Panc1 (cell line): ENCODE measurements around the gene GRIK3. TPM values are rescaled to one million over a fixed set of nuclear protein-coding genes. Genes with fewer than 3 reads are reported as not detected.

Experiments used
- ATAC-seq: fragments of 200-7000 bp; cut with Tn5 transposase; 2 replicates; pipeline ENCODE4 v1.9.1; 2020; ENCODE audit warnings: mild to moderate bottlenecking, moderate library complexity
- BruUV-seq: library from RNA; stranded (reverse); fragments of 400-500 nt; replicated peaks from 2 replicates; lab custom pipeline; 2021; lab: Mats Ljungman, UMichigan
- CTCF ChIA-PET: fragments of 300-600 bp; sonication (Branson Sonifier 250); formaldehyde crosslinking; loops from one replicate; lab custom pipeline; 2022; ENCODE audit warnings: antibody characterized with exemption; lab: Charles Lee
- POLR2A ChIA-PET: fragments of 300-600 bp; sonication (Branson Sonifier 250); formaldehyde crosslinking; loops from one replicate; lab custom pipeline; 2022; ENCODE audit warnings: antibody characterized with exemption; lab: Charles Lee
- DNase-seq: peaks from one replicate; pipeline ENCODE4 v3.0.0-alpha.2; 2010; ENCODE audit warnings: low read depth, low spot score
- H3K27ac ChIP-seq: 2 replicates; pipeline ENCODE4 v1.5.1; 2011; ENCODE audit warnings: mild to moderate bottlenecking, low read length, inconsistent platforms
- H3K27me3 ChIP-seq: fragments of 200-500 bp; sonication (Bioruptor generic); 2 replicates; pipeline ENCODE4 v1.6.0; 2014; ENCODE audit warnings: low read length, inconsistent platforms; ENCODE audit not compliant: control insufficient read depth, insufficient read depth
- H3K36me3 ChIP-seq: fragments of 200-500 bp; sonication (Bioruptor generic); 2 replicates; pipeline ENCODE4 v1.5.1; 2014; ENCODE audit warnings: inconsistent platforms, mild to moderate bottlenecking, low read length, moderate library complexity; ENCODE audit not compliant: control insufficient read depth, insufficient read depth
- H3K4me1 ChIP-seq: 2 replicates; pipeline ENCODE4 v1.5.1; 2011; ENCODE audit warnings: inconsistent platforms, mild to moderate bottlenecking, low read length, moderate library complexity; ENCODE audit not compliant: control insufficient read depth, insufficient read depth
- H3K4me3 ChIP-seq, 2 experiments: 2 replicates each; pipeline ENCODE4 v1.5.1; 2011 to 2012; ENCODE audit warnings: low read depth in 2 of 2, low read length in 2 of 2, mild to moderate bottlenecking in 2 of 2, inconsistent platforms in 1 of 2, moderate library complexity in 1 of 2
- H3K9me3 ChIP-seq: fragments of 200-500 bp; sonication (Bioruptor generic); 2 replicates; pipeline ENCODE4 v1.5.1; 2014; ENCODE audit warnings: low read depth, mild to moderate bottlenecking, inconsistent platforms, low read length, moderate library complexity; ENCODE audit not compliant: control insufficient read depth, insufficient read depth
- POLR2AphosphoS5 ChIP-seq: IDR thresholded peaks from 2 replicates; pipeline ENCODE4 v1.6.1; 2012; ENCODE audit warnings: mild to moderate bottlenecking, low read depth, low read length, moderate library complexity
- SIN3A ChIP-seq: IDR thresholded peaks from 2 replicates; pipeline ENCODE4 v1.6.1; 2012; ENCODE audit warnings: low read depth, mild to moderate bottlenecking, low read length, moderate library complexity, borderline replicate concordance; ENCODE audit not compliant: insufficient read depth
- TCF7L2 ChIP-seq: IDR thresholded peaks from 2 replicates; pipeline ENCODE4 v1.6.1; 2011; ENCODE audit warnings: mild to moderate bottlenecking, low read depth, low read length, inconsistent platforms
- in situ Hi-C: cut with HindIII; loops from 2 replicates; pipeline ENCODE4 v1.10.0; 2016; ENCODE audit warnings: low sequenced_read_pairs, low pct_unique_long_range_greater_than_20kb
- intact Hi-C: fragments of 100-400 bp; cut with micrococcal nuclease; formaldehyde crosslinking; loops from one replicate; pipeline ENCODE4 v1.10.0; 2022; ENCODE audit not compliant: unreplicated experiment
- total RNA-seq: library from RNA; stranded (reverse); gene quantifications from one replicate; pipeline ENCODE4 v1.2.1, GENCODE V29; 2021; ENCODE audit not compliant: unreplicated experiment
- TF ChIP-seq, protein P1 (sequence below): fragments of 450-650 bp; IDR thresholded peaks from 2 replicates; pipeline ENCODE4 v1.5.1; 2017; ENCODE audit warnings: mild to moderate bottlenecking
- TF ChIP-seq, protein P2 (sequence below), 2 experiments: IDR thresholded peaks; 2 replicates each; pipeline ENCODE4 v1.6.1; 2011 to 2012; ENCODE audit warnings: low read depth in 2 of 2, control low read depth in 1 of 2, low read length in 1 of 2, mild to moderate bottlenecking in 1 of 2, moderate library complexity in 1 of 2; ENCODE audit not compliant: insufficient read depth in 1 of 2

GRIK3 gene
- total RNA-seq, 1 experiment from 2014 or later: not detected

DNA sequence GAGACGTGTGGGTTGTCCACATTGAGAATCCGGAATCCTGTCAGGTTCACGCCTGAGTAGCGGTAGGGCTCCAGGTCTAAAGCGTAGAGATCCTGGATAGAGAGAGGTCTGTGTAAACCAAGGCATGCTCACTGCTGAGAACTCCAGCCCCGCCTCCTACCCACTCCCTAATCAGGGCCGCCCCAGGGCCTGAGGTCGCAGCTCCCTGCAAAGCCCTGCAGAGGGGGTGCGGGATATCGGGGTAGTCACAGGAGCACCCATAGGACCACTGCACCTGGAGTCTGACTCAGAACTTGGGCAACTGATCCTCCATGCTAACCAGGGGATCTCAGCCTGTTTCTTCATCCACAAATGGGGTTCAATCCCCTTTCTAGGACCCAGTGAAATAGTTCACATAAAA, 174.4 kb downstream of the GRIK3 start:
- no peaks in the 10 kb centered on the region for H3K4me1 ChIP-seq
- in situ Hi-C loops (no loop called here), intact Hi-C loops (no loop called here)
- TF ChIP-seq TCF7L2 (no peak), SIN3A (no peak), POLR2AphosphoS5 (no peak)
- TF ChIP-seq, protein P1, sequence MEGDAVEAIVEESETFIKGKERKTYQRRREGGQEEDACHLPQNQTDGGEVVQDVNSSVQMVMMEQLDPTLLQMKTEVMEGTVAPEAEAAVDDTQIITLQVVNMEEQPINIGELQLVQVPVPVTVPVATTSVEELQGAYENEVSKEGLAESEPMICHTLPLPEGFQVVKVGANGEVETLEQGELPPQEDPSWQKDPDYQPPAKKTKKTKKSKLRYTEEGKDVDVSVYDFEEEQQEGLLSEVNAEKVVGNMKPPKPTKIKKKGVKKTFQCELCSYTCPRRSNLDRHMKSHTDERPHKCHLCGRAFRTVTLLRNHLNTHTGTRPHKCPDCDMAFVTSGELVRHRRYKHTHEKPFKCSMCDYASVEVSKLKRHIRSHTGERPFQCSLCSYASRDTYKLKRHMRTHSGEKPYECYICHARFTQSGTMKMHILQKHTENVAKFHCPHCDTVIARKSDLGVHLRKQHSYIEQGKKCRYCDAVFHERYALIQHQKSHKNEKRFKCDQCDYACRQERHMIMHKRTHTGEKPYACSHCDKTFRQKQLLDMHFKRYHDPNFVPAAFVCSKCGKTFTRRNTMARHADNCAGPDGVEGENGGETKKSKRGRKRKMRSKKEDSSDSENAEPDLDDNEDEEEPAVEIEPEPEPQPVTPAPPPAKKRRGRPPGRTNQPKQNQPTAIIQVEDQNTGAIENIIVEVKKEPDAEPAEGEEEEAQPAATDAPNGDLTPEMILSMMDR: no peak
- TF ChIP-seq, protein P2, sequence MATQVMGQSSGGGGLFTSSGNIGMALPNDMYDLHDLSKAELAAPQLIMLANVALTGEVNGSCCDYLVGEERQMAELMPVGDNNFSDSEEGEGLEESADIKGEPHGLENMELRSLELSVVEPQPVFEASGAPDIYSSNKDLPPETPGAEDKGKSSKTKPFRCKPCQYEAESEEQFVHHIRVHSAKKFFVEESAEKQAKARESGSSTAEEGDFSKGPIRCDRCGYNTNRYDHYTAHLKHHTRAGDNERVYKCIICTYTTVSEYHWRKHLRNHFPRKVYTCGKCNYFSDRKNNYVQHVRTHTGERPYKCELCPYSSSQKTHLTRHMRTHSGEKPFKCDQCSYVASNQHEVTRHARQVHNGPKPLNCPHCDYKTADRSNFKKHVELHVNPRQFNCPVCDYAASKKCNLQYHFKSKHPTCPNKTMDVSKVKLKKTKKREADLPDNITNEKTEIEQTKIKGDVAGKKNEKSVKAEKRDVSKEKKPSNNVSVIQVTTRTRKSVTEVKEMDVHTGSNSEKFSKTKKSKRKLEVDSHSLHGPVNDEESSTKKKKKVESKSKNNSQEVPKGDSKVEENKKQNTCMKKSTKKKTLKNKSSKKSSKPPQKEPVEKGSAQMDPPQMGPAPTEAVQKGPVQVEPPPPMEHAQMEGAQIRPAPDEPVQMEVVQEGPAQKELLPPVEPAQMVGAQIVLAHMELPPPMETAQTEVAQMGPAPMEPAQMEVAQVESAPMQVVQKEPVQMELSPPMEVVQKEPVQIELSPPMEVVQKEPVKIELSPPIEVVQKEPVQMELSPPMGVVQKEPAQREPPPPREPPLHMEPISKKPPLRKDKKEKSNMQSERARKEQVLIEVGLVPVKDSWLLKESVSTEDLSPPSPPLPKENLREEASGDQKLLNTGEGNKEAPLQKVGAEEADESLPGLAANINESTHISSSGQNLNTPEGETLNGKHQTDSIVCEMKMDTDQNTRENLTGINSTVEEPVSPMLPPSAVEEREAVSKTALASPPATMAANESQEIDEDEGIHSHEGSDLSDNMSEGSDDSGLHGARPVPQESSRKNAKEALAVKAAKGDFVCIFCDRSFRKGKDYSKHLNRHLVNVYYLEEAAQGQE (IDR thresholded peaks at IDR 0.05; ENCODE audit: insufficient read depth in 1 of 2, low read depth in 2 of 2, low read length in 1 of 2): no peak
- DNase-seq (no peak), ATAC-seq (no peak)
- H3K27me3 ChIP-seq: peaks cover 11% of the 10 kb centered on the region
- no peaks in the 10 kb centered on the region for H3K9me3 ChIP-seq
- no peak overlapping the region for H3K4me3 ChIP-seq
- CTCF ChIA-PET: no interaction called here
- POLR2A ChIA-PET: no interaction called here
- H3K27ac ChIP-seq: no peak overlapping the region
- no TSS peak for BruUV-seq
- H3K36me3 ChIP-seq: no peaks in the 10 kb centered on the region; the same call in 1 of the 2 replicates

DNA sequence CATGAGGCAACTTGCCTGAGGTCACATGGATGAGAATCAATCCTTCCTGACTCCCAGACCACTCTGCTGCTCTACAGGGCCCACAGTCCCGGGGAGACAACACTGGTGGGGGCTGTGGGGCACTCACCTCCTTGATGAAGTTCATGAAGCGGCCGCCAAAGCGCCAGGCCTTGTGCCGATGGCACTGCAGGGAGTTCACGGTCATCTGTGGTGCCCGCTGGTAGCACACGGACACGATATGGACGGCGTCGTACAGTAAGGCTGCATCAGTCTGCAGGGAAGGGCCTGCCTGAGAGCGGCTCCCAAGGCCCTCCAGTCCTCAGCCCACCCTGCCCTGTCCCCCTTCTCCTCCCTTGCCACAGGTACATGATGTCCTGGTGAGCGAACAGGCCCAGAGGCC, 175.3 kb downstream of the GRIK3 start:
- intact Hi-C loops (no loop called here), in situ Hi-C loops (no loop called here)
- Histone ChIP-seq H3K9me3 (no peaks in the 10 kb centered on the region), H3K27me3 (peaks cover 11% of the 10 kb centered on the region), H3K36me3 (no peaks in the 10 kb centered on the region; the same call in 1 of the 2 replicates), H3K27ac (no peak overlapping the region), H3K4me3 (no peak overlapping the region), H3K4me1 (no peaks in the 10 kb centered on the region)
- ChIA-PET POLR2A (no interaction called here), CTCF (no interaction called here)
- TF ChIP-seq SIN3A (no peak), POLR2AphosphoS5 (no peak), TCF7L2 (no peak)
- TF ChIP-seq, protein P2 (IDR thresholded peaks at IDR 0.05; ENCODE audit: insufficient read depth in 1 of 2, low read depth in 2 of 2, low read length in 1 of 2): no peak
- TF ChIP-seq, protein P1: no peak
- BruUV-seq: no TSS peak
- ATAC-seq (no peak), DNase-seq (no peak)
